Stimulated activated CD8-positive, alpha-beta memory T cell treated with anti-CD3 and anti-CD28 coated beads, Interleukin-15, amount 100 ng/mL, for 1 hour (primary cell): ENCODE results near the gene ITGA1.

Source experiments
- DNase-seq: peaks from one replicate; pipeline ENCODE4 v3.0.0-alpha.2; 2020; ENCODE audit warnings: low read depth

Gene ITGA1

DNA sequence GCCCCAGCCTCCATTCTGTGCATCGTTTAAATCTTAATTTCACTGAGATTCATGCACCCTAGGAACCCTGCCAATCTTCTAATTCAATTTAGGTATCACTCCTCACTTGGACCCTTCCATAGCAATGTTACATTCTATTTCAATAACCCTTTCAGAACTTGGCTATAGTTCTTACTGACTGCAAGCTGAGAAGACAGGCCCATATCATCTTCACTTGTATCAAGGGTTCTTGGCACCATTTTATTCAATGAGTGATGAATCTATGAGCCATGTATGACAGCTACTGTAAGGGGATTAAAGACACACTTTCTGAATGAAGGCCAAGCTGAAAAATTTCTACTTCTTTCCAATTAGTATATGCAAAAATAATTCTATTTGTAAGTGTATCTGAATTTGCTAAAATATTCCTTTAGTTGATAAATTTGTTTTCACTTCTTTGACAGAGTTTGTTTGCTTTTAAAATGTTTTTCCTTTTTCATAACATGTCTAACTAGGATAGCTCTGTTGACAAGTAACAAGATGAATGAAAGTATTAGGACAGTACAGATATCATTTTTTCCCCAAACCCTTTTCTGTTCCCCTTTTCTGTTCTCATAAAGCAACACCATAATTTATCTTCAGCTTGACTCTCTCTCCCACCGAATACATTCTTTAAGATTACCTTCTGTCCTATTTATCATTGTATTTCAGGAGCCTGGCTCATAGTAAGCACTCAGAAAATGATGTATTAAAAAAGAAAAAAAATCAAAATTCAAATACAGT lies 211.0 kb downstream of the ITGA1 start:
- DNase-seq, result no peak

DNA sequence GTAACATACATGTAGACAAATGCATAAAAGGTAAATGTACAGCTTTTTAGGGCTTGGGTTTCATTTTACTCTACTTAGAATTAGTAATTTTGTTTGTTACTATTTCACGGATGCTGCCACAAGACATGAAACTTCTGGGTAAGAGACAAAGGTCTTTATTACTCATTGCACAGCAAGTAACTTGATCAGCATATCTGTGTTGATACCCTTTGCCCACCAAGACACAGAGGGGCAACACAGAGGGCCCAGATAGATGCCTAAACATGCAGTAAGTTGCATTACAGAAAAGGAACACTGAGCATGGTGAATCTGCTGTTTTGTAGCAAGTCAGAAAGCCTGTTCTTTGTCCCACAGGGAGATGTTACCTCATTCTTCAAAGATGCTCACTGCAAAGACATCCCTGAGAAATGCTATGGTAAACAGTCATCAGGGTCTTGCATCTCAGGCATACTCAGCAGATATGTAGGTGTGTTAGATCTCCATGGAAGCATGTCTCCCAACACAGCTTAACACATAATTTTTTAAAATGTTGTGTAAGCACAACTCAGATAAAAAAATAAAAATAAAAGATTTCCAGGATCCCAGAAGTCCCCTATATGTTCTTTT lies 211.7 kb downstream of the ITGA1 start:
- DNase-seq, result no peak

DNA sequence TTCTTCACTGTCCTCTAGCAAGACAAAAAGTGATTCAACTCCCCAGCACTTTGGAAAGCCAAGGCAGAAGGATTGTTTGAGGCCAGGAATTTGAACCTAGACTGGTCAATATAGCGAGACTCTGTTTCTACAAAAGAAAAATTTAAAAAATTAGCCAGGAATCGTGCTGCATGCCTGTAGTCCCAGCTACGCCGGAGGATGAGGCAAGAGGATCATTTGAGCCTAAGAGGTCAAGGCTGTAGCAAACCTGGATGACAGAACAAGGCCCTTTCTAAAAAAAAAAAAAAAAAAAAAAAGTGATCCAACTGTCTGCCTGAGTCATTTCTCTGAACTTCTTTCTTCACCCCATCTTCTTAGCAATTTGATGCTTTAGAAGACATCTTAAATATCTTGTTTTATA lies 213.8 kb downstream of the ITGA1 start:
- no peak for DNase-seq

DNA sequence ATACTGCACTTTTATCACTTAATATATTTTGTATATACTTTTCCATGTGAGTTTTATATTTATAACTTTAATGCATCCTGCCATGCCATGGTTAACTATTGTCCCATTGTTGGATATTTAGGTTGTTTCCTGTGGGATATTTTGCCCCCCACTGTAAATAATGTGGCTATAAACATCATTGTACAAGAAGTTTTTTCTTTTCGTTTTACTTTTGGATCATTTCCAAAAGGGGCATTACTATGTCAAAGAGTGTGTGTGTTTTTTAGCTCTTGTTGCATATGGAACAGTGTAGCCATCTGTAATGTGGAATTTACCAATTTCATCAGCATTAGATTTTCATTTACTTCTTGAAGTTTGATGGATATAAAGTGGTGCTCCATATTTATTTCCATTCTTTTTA lies 214.8 kb downstream of the ITGA1 start:
- DNase-seq, result no peak

DNA sequence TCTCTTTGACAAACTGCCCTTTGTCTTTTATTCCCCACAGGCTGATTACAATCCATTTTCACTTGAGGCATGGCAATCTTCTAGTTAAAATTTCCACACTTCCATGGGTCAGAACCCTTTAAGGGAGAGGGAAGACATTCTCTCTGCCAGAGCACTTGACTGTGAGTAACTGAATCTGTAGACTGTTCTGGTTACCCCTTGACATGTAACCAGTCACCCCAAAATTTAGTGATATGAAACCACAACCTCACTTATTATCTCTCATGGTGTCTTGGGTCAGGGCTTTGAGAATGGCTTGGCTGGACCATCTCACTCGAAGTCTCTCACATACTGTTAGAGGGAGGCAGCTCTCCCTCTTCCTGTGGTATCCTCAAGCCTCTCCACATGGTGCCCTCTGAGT lies 215.4 kb downstream of the ITGA1 start:
- DNase-seq, result no peak

DNA sequence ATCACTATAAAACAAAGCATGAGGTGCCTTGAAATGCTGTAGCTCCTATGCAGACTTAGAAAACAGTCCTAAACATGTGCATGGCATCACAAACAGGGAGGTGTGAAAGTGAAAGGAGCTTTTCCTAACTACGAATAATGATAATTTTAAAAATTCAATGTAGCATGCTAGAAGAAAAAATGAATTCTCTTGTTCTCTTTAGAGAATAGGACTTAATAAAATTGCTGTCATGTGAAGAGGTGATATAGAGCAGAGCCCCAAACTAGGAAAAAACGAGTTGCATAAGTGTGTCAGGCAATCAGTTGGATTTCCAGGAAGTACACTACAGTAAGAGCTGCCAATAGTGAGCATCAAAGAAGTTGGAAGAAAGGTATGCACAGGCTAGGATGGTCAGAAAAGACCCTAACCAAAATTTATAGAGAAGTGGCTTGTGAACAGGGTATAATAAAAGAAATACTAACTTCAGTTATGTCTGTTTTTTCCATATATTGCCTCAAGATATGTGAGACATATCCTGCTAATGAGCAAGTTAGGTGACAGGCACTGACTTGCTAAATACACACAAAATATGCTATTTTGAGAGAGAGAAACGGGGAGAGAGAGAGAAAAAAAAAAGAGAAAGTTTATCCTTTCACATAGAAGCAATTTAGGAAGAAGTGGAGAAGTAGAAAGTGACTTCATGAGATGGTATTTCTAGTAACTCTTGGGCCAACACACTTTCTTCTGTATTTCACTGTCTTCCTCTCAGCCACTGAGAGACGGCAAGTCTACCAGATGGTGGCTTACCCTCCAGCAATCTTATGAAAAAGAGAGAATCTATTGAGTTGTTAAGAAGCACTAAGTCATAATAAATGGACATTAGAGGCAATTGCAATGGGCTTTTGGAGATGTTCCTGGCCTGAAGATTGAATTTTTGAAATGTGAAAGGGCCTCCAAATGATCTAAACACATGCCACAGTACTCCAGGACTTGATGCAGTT lies 219.5 kb downstream of the ITGA1 start:
- DNase-seq, result no peak

DNA sequence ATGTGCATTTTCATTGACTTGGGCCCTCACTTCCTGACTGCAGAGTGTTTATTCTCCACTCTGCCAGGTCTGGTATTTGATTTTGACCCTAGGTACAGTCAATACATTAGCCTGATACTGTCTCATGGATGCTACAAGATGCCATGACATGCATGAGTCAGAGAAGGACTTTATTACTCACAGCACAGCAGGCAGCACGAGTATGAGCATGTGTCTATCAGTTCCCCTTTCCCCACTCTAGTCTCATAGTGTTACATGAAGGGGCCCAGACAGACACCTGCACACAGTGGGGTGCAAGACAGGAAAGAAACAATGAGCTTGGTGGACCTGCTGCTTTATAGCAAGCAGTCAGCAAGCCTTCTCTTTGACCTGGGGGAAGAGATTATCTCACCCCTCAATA lies 221.0 kb downstream of the ITGA1 start:
- no peak for DNase-seq
